NT2/D1 (cell line): Measurements from ENCODE around the gene HKDC1.

Experiments used
- SUZ12 ChIP-seq: IDR thresholded peaks from 2 replicates; pipeline ENCODE4 v1.6.1; 2011; ENCODE audit not compliant: insufficient read length, insufficient read depth; ENCODE audit errors: extremely low read depth
- YY1 ChIP-seq: IDR thresholded peaks from 2 replicates; pipeline ENCODE4 v1.6.1; 2011; ENCODE audit not compliant: insufficient read length, insufficient read depth

DNA sequence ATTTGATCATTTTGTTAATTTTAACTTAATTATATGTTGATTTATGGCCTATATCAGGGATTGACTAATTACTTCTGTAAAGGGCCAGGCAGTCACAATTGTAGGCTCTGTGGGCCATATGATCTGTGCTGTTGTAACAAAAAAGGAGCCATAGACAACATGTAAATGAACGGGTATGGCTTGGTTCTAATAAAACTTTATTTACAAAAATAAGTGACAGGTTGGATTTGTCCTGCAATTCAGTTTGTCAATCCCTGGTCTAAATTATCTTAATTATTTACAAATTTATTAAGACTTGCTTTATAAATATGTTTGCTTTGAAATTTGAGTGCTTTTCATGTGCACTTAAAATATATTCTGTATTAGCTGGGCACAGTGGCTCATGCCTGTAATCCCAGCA, 55.3 kb downstream of the HKDC1 start:
- TF ChIP-seq SUZ12: no peak
- TF ChIP-seq YY1: no peak
